HepG2 (cell line): ENCODE data around the gene PPP4C. TPM values are rescaled to one million over a fixed set of nuclear protein-coding genes. Genes with fewer than 3 reads are reported as not detected.
A peak's percentile ranks its signal among the peaks of the same experiment; 100 is the strongest.

Experiments used
- ELF3 ChIP-seq: IDR thresholded peaks from 2 replicates; pipeline ENCODE4 v1.6.1; 2016; ENCODE audit warnings: missing genetic modification reagents, missing compliant biosample characterization
- FOSL2 ChIP-seq: sonication (generic); formaldehyde crosslinking; IDR thresholded peaks from 2 replicates; pipeline ENCODE4 v1.4.0; 2020; ENCODE audit warnings: missing genetic modification reagents
- FOXO4 ChIP-seq: sonication (generic); formaldehyde crosslinking; conservative IDR thresholded peaks from 2 replicates; pipeline ENCODE4 v1.8.1; 2023; ENCODE audit warnings: missing genetic modification reagents
- HCFC1 ChIP-seq: fragments of 150-350 bp; IDR thresholded peaks from 2 replicates; pipeline ENCODE4 v1.6.1; 2014; ENCODE audit warnings: low read depth, low read length
- HNRNPL ChIP-seq: fragments of 200-400 bp; formaldehyde crosslinking; IDR thresholded peaks from 2 replicates; pipeline ENCODE4 v1.6.1; 2017; ENCODE audit warnings: mild to moderate bottlenecking, low read depth, low read length
- KDM2A ChIP-seq: sonication (generic); formaldehyde crosslinking; IDR thresholded peaks from 2 replicates; pipeline ENCODE4 v1.4.0; 2020; ENCODE audit warnings: low read depth, missing genetic modification reagents, borderline replicate concordance
- MEIS2 ChIP-seq: sonication (generic); formaldehyde crosslinking; IDR thresholded peaks from 2 replicates; pipeline ENCODE4 v1.9.0; 2021; ENCODE audit warnings: mild to moderate bottlenecking, missing genetic modification reagents
- MXI1 ChIP-seq: IDR thresholded peaks from 3 replicates; pipeline ENCODE4 v1.6.1; 2012; ENCODE audit warnings: low read depth, low read length, inconsistent platforms, borderline replicate concordance
- REST ChIP-seq, 2 experiments: IDR thresholded peaks; 2 replicates each; pipeline ENCODE4 v1.6.1; 2011 to 2012; ENCODE audit warnings: low read length in 2 of 2, borderline replicate concordance in 1 of 2, low read depth in 1 of 2, mild to moderate bottlenecking in 1 of 2, moderate library complexity in 1 of 2
- TBX2 ChIP-seq: sonication (generic); formaldehyde crosslinking; IDR thresholded peaks from 2 replicates; pipeline ENCODE4 v1.5.0; 2020; ENCODE audit warnings: missing genetic modification reagents, mild to moderate bottlenecking, borderline replicate concordance
- THRA ChIP-seq: sonication (generic); formaldehyde crosslinking; IDR thresholded peaks from 2 replicates; pipeline ENCODE4 v1.4.0; 2020; ENCODE audit warnings: missing genetic modification reagents, borderline replicate concordance
- WIZ ChIP-seq: sonication (generic); formaldehyde crosslinking; IDR thresholded peaks from 2 replicates; pipeline ENCODE4 v1.5.1; 2020; ENCODE audit warnings: mild to moderate bottlenecking, missing genetic modification reagents
- ZBTB49 ChIP-seq: sonication (generic); formaldehyde crosslinking; IDR thresholded peaks from 2 replicates; pipeline ENCODE4 v1.4.0; 2020; ENCODE audit warnings: missing genetic modification reagents, borderline replicate concordance
- ZNF451 ChIP-seq: sonication (generic); formaldehyde crosslinking; IDR thresholded peaks from 2 replicates; pipeline ENCODE4 v1.5.0; 2020; ENCODE audit warnings: mild to moderate bottlenecking, missing genetic modification reagents
- ZNF564 ChIP-seq: sonication (generic); formaldehyde crosslinking; IDR thresholded peaks from 2 replicates; pipeline ENCODE4 v1.8.1; 2023; ENCODE audit warnings: mild to moderate bottlenecking, missing genetic modification reagents
- ZNF878 ChIP-seq: sonication (generic); formaldehyde crosslinking; IDR thresholded peaks from 2 replicates; pipeline ENCODE4 v1.8.1; 2023; ENCODE audit warnings: mild to moderate bottlenecking, missing genetic modification reagents, moderate library complexity
- ZSCAN9 ChIP-seq: IDR thresholded peaks from 2 replicates; pipeline ENCODE4 v1.6.1; 2016; ENCODE audit warnings: borderline replicate concordance
- polyA plus RNA-seq, 8 experiments: library from polyadenylated mRNA; depleted of rRNA in 3 of 8; stranded (reverse) in 7 of 8; unstranded in 1 of 8; fragments of >200 nt; fragmentation: Illumina TruSeq in 4 of 8; extraction: Trizol in 4 of 8; gene quantifications; 2 replicates each; pipeline versions ENCODE4 v1.2.1 to v1.2.3, GENCODE V29; 2011 to 2016; ENCODE audit warnings: low read depth in 4 of 8, missing spikeins in 1 of 8, mixed read lengths in 1 of 8; ENCODE audit not compliant: insufficient read depth in 1 of 8
- total RNA-seq, 5 experiments: library from RNA; depleted of rRNA; stranded (reverse); fragments of >200 nt; fragmentation: Illumina TruSeq; extraction: Trizol; gene quantifications; 2 replicates each; pipeline ENCODE4 v1.2.3, GENCODE V29; 2016; ENCODE audit warnings: low read depth in 1 of 5
- TF ChIP-seq, protein P1 (sequence below): sonication (generic); formaldehyde crosslinking; IDR thresholded peaks from 2 replicates; pipeline ENCODE4 v1.9.0; 2022; ENCODE audit warnings: missing genetic modification reagents, mild to moderate bottlenecking, borderline replicate concordance

The PPP4C gene
- total and polyA plus RNA-seq, 2 of the 13 experiments (the other 11 are each of a cell fraction or from before 2014, with no cell fraction given), result 176 to 220 TPM

DNA sequence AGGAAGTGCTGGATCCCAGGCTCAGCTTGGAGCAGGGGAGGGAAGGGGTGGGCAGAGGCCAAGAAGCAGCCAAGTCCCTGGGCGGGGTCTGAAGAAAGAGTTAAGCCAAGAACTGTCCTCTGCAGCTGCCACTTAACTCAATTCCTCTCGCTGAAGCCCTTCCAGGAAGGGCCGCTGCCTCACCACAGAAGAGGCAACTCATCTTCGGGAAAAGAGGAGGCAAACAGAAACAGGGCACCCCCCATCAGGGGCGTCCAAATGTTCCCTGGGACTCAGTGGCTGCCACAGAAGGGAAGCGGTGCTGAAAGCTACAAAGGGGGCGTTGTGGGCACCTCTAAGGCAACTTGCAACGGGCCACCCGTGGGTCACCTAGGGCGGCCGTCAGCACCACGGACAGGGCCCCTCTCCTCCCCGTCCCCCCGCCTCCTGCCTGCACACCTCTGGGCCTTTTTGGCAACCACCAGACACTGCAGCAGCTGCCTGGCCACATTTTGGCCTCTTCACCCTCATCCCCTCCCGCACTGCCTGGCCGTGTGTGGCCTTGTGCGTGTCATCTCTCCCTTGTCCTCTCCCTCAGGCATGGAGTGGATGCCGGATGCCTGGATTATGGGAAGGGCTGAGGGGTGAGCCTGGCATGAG is 47.2 kb upstream of the PPP4C start (continued):
- TF ChIP-seq REST (IDR thresholded peaks at IDR 0.05; ENCODE audit: borderline replicate concordance in 1 of 2, low read depth in 1 of 2, low read length in 2 of 2) (peak; percentile 92 to 97), FOXO4 (CRISPR knock-in tag) (0 out of 2 replicates have a peak, but pooled peaks have one; percentile 94), ZBTB49 (CRISPR knock-in tag) (no peak), WIZ (CRISPR knock-in tag) (peak; percentile 87), ZNF451 (CRISPR knock-in tag) (0 out of 2 replicates have a peak, but pooled peaks have one; percentile 49), HNRNPL (0 out of 2 replicates have a peak, but pooled peaks have one; percentile 37), TBX2 (CRISPR knock-in tag) (no peak), MXI1 (0 out of 3 replicates have a peak, but pooled peaks have one; percentile 29), ZSCAN9 (CRISPR knock-in tag) (peak; percentile 74; the same call in 1 of the 2 replicates), ZNF878 (CRISPR knock-in tag) (no peak; the same call in 1 of the 2 replicates), ELF3 (CRISPR knock-in tag) (0 out of 2 replicates have a peak, but pooled peaks have one; percentile 29), THRA (CRISPR knock-in tag) (peak; percentile 21; the same call in 1 of the 2 replicates), MEIS2 (CRISPR knock-in tag) (0 out of 2 replicates have a peak, but pooled peaks have one; percentile 45), HCFC1 (no peak), FOSL2 (CRISPR knock-in tag) (peak; percentile 27; the same call in 1 of the 2 replicates), KDM2A (CRISPR knock-in tag) (peak; percentile 41; the same call in 1 of the 2 replicates), ZNF564 (CRISPR knock-in tag) (0 out of 2 replicates have a peak, but pooled peaks have one; percentile 39)
- TF ChIP-seq, protein P1, sequence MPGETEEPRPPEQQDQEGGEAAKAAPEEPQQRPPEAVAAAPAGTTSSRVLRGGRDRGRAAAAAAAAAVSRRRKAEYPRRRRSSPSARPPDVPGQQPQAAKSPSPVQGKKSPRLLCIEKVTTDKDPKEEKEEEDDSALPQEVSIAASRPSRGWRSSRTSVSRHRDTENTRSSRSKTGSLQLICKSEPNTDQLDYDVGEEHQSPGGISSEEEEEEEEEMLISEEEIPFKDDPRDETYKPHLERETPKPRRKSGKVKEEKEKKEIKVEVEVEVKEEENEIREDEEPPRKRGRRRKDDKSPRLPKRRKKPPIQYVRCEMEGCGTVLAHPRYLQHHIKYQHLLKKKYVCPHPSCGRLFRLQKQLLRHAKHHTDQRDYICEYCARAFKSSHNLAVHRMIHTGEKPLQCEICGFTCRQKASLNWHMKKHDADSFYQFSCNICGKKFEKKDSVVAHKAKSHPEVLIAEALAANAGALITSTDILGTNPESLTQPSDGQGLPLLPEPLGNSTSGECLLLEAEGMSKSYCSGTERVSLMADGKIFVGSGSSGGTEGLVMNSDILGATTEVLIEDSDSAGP (CRISPR knock-in tag), result peak; percentile 28; the same call in 1 of the 2 replicates
